AG08395 (cell line): ENCODE measurements around the gene TDRD6.

ENCODE experiments used
- DNase-seq: peaks from one replicate; pipeline ENCODE4 v3.0.0; 2012; ENCODE audit warnings: mixed read lengths, low spot score

TDRD6 gene

DNA sequence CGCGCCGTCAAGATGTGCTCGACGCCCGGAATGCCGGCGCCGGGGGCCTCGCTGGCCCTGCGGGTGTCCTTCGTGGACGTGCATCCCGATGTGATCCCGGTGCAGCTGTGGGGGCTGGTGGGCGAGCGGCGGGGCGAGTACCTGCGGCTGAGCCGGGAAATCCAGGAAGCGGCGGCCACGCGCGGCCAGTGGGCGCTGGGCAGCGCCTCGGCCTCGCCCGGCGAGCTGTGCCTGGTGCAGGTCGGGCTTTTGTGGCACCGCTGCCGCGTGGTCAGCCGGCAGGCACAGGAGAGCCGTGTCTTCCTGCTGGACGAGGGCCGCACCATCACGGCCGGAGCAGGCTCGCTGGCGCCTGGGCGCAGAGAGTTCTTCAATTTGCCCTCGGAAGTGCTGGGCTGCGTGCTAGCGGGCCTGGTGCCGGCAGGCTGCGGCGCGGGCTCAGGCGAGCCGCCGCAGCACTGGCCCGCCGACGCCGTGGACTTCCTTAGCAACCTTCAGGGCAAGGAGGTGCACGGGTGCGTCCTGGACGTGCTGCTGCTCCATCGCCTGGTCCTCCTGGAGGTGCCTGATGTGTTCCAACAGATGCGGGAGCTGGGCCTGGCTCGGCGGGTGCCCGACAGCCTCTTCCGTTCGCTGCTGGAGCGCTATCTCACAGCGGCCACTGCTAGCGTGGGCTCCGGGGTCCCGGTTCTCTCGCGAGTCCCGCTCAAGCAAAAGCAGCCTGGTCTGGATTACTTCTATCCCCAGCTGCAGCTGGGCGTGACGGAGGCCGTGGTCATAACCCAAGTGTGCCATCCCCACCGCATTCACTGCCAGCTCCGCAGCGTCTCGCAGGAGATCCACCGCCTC is 656 bp downstream of the TDRD6 start:
- no peak for DNase-seq

DNA sequence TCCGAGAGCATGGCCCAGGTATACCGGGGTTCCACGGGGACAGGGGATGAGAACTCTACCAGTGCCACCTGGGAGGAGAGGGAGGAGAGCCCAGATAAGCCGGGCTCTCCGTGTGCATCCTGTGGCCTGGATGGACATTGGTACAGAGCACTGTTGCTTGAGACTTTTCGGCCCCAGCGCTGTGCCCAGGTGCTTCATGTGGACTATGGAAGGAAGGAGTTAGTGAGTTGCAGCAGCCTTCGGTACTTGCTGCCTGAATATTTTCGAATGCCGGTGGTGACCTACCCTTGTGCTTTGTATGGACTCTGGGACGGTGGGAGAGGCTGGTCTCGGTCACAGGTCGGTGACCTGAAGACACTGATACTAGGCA is 1.3 kb downstream of the TDRD6 start:
- DNase-seq: no peak

DNA sequence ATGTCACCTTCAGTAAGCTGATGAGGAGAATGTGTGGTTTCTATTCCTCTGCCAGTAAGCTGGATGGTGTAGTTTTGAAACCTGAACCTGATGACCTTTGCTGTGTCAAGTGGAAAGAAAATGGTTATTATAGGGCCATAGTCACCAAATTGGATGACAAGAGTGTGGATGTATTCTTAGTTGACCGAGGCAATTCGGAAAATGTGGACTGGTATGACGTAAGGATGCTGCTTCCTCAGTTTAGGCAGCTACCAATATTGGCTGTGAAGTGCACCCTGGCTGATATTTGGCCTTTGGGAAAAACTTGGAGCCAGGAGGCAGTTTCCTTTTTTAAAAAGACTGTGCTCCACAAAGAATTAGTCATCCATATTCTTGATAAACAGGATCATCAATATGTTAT is 2.0 kb downstream of the TDRD6 start:
- no peak for DNase-seq

DNA sequence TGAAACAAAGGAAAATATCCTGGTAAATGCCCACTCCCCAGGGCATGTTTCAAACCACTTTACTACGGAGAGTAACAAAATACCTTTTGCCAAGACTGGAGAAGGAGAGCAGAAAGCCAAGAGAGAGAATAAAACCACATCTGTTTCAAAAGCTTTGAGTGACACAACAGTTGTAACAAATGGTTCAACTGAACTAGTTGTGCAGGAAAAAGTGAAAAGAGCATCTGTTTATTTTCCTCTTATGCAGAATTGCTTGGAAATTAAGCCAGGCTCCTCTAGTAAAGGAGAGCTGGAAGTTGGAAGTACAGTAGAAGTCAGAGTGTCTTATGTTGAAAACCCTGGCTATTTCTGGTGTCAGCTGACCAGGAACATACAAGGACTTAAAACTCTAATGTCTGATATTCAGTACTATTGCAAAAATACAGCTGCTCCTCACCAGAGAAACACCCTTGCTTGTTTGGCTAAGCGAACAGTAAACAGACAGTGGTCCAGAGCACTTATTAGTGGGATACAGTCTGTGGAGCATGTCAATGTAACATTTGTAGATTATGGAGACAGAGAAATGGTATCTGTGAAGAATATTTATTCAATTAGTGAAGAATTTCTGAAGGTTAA is 2.6 kb downstream of the TDRD6 start:
- no peak for DNase-seq

DNA sequence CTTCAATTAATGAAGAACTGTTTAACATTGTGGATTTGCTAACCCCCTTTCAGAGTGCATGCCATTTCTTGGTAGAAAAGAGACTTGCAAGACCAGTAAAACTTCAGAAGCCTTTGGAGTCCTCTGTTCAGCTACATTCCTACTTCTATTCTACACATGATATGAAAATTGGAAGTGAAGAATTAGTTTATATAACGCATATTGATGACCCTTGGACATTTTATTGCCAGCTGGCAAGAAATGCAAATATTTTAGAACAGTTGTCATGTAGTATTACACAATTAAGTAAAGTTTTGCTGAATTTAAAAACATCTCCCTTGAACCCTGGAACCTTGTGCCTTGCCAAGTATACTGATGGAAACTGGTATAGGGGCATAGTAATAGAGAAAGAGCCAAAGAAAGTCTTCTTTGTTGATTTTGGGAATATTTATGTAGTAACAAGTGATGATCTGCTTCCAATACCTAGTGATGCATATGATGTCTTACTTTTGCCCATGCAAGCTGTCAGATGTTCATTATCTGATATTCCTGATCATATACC is 3.3 kb downstream of the TDRD6 start:
- DNase-seq: no peak

DNA sequence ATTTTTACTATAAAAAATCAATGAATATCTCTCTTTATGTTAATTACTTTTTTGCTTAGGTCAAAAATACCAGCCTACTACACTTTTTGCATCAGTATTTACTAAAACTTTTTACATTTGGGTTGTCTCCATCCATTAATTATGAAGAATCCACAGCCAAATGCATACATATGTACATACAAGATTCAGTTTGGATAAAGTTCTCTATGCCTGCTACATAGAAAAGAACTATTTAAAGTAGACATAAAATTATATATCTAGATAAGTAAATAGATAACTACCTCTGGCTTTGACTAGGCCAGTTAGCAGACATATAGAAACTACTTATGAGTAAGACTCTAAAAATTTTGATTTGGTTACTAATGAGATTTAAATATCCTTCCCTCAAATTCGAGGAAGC is 12.3 kb downstream of the TDRD6 start:
- DNase-seq: no peak

DNA sequence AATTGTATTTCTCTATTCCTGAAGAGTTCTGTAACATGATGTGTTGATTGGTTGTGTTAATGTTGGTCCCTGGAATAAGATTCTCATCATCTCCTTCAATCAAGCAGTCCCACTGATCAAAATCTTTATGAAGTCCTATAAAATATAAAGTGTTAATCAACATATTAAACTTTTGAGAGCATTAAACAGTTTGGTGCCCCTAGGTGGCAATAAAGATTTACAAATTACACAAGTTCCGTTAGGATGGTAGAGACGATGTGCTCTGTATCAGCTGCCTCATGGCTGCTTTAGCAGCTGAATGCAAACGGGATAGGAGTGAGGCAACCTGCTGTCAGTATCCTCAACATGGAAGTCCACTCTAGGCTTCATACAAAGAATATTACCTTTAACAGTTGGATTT is 16.9 kb downstream of the TDRD6 start:
- DNase-seq: no peak

DNA sequence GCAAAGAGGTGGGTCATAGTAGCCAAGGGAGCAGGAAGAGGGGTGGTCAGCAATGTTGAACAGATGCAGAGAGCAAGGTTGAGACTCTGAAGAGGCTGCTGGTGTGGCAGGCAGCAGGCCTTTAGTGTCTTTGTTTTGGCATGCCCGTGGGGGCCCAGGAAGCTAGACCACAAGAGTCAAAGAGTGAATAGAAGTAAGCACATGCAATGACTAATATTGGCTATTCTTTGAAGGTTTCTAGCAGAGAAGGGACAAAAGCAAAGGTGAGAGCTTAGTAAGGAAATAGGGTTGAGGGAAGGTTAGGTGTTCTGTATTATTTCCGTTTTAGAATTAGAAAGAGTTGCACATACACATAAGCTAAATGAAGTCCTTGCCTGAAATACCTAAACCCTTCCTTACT is 18.8 kb downstream of the TDRD6 start:
- DNase-seq: no peak

DNA sequence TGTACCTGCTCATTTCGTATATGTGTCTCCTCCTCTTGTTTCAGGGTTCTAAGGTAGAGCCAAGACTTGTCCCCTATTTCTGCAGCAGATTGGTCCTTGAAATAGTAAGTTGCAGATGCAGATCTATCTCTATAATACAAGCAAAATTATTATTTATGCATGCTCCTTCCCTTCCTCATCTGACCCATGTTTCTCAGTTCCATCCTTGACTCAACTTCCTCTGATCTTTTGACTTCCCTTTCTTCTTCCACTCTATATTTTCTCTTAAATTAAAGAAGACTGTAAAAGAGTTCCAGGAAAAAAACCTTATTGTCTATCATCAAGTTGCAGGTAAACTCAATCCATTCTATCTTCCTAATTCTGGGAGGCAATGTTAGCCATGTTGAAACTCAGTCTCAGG is 23.8 kb downstream of the TDRD6 start:
- DNase-seq: no peak

DNA sequence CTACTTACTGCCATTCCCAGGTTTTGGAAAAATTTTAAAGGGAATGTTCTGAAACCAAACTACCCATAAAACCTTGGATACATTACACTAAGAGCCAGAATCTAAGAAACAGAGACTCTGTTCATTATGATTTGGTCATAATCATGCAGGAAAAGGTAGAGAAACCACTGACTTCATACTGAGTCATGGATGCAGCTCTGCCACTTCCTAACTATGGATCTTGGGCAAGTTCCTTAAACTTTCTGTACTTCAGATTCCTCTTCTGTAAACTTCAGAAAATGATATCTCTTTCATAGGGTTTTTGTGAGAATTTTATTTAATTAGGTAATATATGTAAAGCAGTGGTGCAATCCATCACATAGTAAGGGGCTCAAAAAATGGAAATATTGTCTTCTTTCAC is 27.5 kb downstream of the TDRD6 start:
- no peak for DNase-seq

DNA sequence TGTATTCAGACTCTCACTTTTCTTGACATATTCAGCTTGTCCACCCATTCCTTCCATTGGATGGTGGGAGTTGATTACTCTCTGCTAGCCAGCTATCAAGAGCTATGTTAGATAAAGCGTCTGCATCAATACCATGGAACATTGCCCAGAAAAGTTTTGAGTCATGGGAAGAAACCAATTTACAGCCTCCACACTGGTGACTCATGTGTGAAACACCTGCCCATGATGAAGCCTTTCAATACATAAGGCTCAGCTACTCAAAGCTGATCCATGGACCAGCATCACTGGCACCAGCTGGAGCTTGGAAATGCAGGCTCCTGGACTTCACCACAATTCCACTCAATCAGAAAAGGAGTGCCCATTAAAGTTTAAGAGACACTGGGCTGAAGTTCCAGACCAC is 31.4 kb downstream of the TDRD6 start:
- no peak for DNase-seq

DNA sequence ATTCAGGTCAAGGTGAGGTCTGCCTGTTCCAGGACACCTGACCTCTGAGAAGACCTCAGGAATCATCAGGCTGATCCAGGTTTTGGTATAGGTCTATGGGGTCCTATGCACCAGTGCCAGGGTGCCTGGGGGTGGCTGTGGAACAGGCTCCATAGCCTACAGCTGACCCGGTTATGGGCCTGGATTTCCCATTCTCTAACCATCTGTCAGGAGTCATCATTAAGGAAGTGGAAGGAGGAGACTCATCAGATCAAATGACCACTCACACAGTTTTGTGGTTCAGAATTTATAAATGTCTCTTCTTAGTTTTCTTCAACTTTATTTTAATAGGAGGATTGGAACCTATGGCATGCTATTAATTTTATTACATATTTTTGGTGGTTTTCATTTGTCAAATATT is 32.7 kb downstream of the TDRD6 start:
- no peak for DNase-seq

DNA sequence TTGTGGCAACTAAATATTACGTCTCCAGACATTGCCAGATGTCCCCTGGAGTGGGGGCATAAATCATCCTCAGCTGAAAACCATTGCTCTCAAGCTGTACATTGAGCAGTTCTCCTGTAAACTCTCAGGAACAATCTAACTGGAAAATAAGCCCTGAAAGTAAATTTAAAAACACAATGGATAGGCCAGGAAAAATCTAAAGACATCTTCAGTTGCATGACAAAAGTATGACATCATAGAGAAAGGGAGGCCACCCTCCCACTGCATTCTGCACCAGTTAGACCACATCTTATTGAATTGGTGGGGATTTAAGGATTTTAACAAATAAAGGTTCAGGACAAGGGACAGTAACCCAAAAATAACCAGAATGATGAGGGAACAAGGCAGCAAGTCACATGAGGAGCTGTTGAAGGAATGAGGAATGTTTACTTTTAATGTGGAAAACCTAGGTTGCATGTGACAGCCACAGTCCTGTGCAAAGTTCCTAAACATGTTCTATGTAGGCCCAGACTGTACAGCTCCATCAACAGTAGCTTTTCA is 42.2 kb downstream of the TDRD6 start:
- no peak for DNase-seq

DNA sequence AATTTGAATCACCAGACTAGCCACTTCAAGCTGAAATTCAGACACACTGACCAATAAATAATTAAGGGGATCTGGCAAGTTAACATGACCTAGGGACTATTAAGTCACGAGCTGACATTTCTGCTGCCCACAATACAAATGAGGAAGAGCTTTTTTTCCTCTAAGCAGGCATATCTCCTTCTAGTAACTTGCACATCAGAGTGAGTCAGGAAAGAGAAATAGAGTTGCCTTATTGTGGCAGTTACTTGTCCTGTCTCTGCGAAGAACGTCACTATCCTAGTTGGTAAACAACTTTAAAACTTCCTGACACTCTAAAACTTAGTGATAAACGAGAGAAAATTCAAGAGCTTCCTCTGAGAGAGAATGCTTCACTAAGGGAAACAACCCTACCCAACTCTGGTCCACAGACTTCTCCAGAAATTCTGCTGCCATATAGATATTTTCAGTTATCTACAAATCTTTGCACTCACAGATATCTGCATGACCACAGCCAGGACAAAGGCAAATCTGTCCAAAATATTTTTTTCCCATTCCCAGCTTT is 43.3 kb downstream of the TDRD6 start:
- DNase-seq: no peak

DNA sequence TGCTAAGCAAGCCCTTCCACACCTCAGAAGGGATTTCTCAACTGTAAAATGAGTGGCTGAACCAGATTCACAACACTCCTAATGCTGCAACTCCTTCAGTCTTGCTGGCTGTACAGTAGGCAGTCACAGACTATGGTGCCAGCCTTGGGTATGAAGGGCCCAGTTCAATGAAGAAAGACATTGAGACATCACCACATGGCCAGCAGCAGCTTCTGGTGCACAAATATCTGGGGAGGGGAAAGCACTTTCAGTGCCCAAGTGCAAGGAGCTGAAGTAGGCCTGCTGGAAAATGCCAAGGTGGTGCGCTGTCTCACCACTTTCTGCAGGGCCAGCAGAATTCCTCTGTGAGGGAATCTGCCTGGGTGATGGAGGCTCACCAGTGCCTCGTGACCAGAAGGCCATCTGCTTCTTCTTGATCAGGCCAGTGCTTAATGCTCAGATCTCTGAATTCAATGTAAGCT is 45.7 kb downstream of the TDRD6 start:
- no peak for DNase-seq

DNA sequence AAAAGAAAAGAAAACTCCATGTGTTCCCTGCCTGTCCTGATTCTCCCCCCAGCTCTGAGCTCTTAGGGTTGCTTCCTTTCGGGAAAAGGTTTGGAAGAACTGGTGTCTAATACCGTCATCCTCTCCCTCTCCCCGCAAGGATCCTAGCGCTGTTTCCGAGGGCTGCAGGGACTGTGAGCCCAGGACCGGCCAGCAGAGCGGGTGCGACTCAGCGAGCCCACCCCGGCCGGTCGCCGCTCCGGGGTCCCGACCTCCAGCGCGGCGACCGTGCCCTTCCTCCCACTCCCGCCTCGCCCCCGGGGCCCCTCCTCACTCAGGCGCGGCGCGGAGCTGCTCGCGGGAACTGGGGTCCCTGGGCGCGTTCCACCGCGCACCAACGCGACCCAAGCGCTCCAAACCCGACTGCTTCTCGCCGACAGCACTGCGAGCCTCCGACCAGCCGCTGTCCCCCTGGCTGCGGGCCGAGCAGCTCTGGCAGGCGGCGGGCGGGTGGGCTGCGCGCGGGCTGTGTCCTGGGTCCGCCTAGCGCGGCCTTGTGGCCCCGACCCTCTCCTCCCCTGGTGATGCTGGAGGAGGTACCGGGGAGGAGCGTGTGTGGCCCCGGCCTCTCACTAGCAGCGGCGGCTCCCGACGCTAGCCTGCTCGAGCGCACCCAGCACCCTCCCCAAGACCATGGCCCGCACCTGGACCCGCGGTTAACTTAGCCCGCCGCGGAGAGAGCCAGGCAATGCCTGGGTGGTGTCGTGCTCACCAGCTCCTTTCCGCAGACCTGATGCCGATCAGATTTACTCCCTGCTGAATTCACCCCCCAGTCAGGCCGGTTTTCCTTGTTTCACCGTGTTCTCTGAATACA is 47.4 kb downstream of the TDRD6 start, which contains the start of gene PLA2G7:
PLA2G7 (minus strand) TSS at position 509 of the 853 bp plus-strand sequence. CDS start 12,484 bp downstream, outside the sequence.
- peak; percentile 30 for DNase-seq

DNA sequence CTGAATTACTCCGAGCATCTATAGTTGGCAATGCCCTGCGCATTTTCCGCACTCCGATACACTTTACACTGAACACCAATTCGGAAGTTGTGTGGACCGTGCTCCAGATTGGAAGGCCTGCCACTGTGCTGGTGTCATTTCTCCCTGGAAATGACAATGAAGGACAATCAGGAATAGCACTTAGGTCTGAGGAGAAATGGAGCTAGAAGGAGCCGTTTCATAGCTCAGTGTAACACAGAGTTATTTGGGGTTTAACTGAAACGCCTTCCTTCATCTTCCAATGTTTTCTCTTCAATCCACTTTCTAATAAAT is 48.0 kb downstream of the TDRD6 start:
- no peak for DNase-seq

DNA sequence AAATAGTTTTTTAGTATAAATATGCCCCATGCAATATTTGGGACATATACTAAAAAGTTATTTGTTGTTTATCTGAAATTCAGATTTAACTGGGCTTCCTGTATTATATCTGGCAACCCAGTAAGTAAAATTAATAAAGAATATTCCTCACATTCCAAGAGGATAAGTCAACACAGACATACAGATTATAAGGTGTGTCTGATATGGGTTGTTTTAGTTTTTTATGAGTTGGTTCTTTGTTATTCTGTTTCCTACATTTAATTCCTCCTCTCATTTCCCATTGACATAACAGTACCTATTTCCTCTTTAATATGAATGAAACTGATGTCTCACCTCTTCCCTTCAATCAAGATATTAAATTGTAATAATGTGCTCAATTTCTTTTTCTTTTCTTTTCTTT is 49.2 kb downstream of the TDRD6 start:
- no peak for DNase-seq

DNA sequence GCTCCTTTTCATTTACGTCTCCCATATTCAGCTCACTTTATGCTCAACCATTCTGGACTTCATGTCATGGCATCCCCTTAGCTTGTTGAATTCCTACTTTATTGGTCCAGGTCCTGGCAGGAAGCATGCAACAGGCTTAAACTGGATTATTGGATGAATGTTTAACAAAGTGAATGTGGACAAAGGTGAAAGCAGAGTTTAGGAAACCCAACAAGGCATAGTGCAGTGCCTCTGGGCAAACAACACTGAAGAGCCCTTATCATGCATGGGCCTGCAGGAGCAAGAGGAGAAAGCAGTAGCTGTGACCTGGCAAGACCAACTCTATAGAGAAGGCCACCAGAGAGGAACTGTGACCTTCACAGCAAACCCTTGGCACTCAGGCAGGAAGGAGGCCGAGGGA is 53.8 kb downstream of the TDRD6 start:
- no peak for DNase-seq

DNA sequence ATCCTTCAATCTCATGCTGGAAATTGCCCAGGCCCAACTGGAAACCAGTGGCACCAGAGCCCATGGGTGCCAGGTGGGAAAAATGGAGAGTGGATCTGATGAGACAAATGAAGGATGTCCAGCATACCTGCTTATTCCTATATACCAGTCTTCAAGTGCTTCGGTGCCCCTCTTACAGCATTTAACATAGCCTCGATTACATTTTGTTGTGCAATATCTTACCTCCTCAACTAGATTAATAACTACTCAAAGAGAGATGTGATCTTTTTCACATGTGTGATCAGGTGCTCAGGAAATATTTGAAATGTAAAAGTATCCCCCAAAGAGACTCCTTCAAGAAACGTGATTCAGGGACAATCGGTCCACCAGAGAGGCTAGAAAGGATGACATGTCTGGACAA is 54.2 kb downstream of the TDRD6 start:
- no peak for DNase-seq

DNA sequence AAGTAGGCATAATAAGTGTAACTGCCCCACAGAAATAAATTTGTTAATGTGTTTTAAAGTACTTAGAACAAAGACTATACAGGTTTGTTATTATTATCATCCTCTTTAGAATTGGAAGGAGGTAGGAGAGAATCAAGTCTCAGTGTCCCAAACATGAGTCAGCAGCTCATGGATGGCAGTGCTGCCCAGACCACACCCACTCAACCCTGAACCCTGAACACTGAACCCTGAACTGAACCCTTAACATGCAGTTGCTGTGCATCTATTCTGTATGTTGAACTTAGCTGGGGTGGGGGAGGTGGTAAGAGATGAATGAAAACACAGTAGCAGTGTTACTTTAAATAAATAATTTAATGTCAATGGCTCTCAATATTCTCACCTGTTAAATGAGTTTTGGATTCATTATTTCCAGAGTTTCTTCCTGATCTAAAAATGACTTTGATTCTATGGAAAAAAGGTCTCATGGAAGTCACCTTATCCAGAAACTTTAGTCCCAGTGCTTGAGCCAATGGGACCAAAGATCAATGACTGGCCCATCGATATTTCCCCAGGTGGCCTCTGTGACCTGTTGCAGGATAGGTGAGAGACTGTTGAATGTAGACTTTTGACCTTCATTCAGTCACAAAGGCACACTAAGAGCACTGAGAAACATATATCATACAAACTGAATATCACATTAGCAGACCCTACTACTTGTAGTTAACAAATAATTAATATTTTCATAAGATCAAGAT is 55.9 kb downstream of the TDRD6 start:
- no peak for DNase-seq
